Thyroid gland (tissue), 4 donors: Measurements from ENCODE around the gene EHD4.

Experiments
- CTCF ChIP-seq, 6 experiments: fragments of 200-600 bp in 3 of 6; fragments of 450-650 bp in 3 of 6; sonication (generic) in 3 of 6; IDR thresholded peaks; one replicate each; pipeline ENCODE4 v1.5.1; 2016 to 2019; ENCODE audit warnings: antibody characterized with exemption in 6 of 6, mild to moderate bottlenecking in 2 of 6, inconsistent platforms in 1 of 6, moderate library complexity in 1 of 6
- POLR2A ChIP-seq, 2 donors: fragments of 450-650 bp; IDR thresholded peaks; one replicate each; pipeline ENCODE4 v1.6.1; 2017; ENCODE audit warnings: antibody characterized with exemption in 2 of 2, mild to moderate bottlenecking in 2 of 2, moderate library complexity in 1 of 2

DNA sequence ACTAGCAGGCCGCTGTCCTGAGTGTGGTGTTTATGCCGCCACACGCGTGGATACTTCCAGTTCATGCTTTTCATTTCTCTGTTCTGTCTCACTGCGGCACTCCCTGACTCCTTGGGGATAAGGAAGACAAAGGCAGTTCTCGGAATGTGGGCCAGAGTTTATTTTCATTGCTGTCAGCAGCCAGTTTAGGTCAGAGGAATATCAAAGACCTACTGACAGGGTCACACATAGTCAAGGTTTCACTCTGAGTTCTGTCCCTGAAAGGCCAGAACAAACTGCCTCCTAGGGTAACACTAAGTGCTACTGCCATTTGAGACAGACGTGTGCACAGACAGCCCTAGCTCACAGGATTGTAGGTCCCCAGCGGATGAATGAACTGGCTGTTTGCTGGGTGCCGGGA lies 51.2 kb downstream of the EHD4 start:
- TF ChIP-seq CTCF (IDR thresholded peaks at IDR 0.05) = no peak
- TF ChIP-seq POLR2A (IDR thresholded peaks at IDR 0.05) = no peak
